ENCODE data around the gene ARMC8.

DNA sequence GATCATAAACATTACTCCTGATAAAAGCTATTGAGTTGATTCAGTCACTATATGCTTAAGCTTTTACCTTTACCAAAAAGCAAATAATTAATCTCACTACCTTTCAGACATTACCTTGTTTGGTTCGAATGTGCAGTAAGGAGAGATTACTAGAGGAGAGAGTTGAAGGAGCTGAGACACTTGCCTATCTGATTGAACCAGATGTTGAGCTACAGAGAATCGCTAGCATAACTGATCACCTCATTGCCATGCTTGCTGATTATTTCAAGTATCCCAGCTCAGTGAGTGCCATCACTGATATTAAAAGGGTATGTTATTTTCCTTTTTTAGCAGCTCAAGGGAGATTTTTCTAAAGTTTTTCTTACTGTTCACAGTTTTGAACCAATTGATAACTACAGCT is 54.6 kb downstream of the ARMC8 start:
- TF ChIP-seq, protein P1, sequence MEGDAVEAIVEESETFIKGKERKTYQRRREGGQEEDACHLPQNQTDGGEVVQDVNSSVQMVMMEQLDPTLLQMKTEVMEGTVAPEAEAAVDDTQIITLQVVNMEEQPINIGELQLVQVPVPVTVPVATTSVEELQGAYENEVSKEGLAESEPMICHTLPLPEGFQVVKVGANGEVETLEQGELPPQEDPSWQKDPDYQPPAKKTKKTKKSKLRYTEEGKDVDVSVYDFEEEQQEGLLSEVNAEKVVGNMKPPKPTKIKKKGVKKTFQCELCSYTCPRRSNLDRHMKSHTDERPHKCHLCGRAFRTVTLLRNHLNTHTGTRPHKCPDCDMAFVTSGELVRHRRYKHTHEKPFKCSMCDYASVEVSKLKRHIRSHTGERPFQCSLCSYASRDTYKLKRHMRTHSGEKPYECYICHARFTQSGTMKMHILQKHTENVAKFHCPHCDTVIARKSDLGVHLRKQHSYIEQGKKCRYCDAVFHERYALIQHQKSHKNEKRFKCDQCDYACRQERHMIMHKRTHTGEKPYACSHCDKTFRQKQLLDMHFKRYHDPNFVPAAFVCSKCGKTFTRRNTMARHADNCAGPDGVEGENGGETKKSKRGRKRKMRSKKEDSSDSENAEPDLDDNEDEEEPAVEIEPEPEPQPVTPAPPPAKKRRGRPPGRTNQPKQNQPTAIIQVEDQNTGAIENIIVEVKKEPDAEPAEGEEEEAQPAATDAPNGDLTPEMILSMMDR (IDR thresholded peaks at IDR 0.05) = no peak
- TF ChIP-seq EZH2 (IDR thresholded peaks at IDR 0.05; ENCODE audit: borderline replicate concordance, insufficient read depth, low read depth, low read length, poor library complexity, severe bottlenecking) = no peak

All from B cell (primary cell).